Stimulated activated CD4-positive, alpha-beta T cell treated with anti-CD3 and anti-CD28 coated beads, Interleukin-12 subunit alpha, Interleukin-12 subunit beta, amount 100 ng/mL, for 48 hours (primary cell): ENCODE data around the gene PRKAG1.
"Not testable (repeated sequence)": the region's sequence is repeated elsewhere in the genome, so short reads cannot be mapped to it uniquely, and the experiment has no call there.

ENCODE experiments used
- DNase-seq, 3 donors: peaks; one replicate each; pipeline ENCODE4 v3.0.0-alpha.2; 2020; ENCODE audit warnings: low read depth in 2 of 3, low spot score in 1 of 3

PRKAG1 gene

DNA sequence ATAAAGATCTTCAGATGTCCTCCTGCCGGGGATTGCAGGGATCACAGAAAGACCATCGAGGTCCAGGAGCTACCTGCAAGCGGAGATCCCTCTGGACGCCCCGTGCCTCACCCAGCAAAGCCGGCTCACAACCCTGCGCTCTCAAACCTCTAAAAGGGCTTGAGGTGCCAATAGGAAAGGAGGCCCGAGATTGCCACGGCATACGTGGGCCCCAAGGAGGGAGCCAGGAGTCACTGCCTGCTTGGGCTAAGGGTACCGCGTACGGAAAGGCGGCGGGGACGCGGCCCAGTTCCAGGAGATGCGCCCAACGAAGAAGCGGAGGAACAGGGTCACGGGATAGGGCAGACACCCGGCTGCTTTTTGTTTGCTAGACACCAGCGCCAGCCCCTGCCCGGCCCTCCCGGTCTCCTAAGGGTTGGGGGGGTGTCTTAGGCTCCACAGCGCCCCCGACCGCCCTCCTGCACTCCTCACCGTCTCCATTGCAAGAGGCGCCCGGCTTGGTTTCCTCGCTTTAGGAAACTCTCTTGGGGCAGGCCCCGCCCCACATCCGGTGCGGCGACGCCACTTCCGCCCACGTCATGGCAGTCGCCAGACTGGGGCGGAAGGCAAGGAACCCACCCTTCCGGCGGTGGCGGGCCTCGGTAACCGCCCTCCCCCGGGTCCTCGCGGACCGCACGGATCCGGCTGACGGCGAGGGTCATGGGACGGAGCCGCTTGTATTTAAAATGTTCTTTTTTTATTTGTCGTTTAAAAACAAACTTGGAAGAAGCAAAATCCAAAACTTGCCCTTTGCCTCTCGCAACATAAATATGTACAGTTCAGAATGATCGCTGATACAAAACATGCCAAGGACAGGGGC lies at the start of gene PRKAG1:
Gene PRKAG1, minus strand, starts transcription at position 516 of the 859 bp plus-strand sequence. Its CDS starts 36 bp downstream, at position 480.
- DNase-seq: peak; percentile 88 to 90 (median 89)

DNA sequence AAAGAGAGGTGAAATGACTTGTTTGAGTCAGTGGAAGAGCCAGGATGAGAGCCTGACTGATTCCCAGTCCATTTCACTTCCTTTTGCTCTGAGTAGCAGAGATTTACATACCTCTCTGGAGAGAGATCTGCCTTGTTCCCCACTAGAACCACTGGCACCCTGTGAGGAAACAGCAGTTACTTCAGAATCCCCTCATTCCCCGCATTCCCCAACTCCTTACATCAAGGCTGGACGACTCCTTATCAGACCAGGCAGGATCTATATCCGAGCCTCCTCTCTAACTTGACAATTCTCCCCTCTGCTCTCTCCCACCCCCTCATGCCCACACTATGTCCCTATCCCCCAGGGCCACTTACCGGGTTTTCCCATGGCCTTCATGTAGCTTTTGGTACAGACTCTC lies 47.5 kb upstream of the PRKAG1 start:
- no peak for DNase-seq

DNA sequence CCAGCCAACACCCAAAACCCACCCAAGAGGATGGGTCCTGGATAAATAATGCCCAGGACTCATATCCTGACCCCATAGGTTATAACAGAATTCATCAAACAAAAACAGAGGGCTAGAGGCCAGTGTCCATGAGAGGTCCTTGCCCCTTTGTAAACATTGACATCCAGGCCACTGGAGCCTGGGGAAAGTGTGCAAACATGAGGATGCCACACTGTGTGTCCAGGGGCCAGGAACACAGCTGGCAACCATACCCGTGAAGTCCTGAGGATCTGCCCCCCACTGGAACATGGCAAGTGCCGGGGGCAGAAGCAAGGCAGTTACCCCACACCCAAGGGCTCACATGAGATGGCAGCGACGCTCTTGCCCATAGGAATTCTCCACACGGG lies 46.2 kb upstream of the PRKAG1 start:
- no peak for DNase-seq

DNA sequence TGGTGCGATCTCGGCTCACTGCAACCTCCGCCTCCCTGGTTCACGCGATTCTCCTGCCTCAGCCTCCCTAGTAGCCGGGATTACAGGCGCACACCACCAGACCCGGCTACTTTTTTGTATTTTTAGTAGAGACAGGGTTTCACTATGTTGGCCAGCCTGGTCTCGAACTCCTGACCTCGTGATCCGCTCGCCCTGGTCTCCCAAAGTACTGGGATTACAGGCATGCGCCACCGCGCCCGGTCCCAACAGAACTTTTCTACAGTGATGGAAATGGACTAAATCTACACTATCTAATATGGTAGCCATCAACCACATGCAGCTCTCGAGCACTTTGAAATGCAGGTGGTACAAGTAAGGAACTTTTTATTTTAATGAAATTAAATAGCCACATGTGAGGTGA lies 43.3 kb upstream of the PRKAG1 start:
- DNase-seq: not testable (repeated sequence)

DNA sequence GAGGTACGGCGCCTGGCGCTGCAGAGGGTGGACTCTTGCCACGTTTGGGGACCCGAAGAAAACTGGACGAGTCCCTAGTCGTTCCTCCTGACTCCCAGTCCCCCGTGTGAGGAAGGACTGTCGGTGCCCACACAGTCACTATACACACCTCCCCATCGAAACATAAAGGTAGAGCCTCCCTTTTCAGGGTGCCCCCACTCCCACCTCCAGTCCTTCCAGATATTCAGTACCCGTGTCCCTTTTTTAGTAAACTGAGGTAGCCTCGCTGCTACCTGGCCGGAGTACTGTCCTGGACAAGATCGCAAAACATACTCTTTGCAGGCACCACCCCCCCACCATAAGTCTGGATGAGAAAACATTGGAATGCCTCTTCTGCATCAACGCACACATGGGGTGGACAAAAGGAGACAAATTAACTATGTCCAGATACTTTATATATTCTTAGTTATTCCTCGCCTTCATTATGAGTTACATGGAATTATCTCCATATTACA lies 42.6 kb upstream of the PRKAG1 start:
- no peak for DNase-seq

DNA sequence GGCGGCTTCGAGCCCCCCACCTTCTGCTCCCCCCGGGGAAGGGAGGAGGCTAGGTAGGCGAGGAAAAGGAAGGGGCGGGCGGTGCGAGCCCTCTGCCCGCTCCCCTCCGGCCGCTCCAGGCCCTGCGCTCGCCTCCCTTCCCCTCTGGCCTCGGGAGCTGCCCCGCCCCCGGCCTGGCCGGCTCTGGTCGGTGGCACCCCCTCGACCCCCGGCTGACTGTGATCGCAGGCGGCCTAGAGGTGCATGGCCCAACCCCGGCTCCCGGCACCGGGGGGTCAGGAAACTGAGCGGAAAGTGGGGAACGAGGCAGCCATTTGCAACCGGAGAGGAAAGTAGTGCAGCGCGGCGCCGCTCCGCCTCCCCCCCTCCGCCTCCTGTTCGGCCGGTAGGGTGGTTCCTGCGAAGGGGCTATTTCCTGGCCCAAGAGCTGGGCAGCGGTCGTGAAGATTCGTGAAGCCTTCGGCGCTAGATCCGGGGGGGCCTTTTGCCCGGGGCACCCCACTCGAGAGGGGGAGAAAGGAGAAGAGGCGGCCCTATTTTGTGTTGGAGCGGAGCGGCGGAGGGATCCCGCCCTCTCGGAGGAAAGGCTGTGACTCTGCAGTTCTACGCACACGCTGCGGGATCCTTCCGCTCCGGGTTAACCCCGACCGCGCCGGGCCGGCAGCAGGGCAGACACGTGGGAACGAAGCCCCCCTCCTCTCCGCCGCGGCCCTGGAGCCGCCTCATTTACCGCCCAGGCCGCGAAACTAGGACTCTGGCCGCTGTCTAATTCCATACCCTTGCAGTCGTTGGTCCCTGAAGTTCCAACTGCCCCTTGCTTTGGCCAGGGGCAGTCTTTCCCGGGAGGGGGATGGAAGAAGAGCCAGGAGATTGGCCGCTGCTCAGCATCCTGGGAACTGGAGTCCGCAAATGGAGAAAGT lies 41.9 kb upstream of the PRKAG1 start, which contains the start of gene KMT2D:
Gene KMT2D, minus strand, starts transcription at position 558 of the 920 bp plus-strand sequence. CDS start 5,470 bp downstream, outside the sequence.
- DNase-seq: peak; percentile 76 to 89 (median 81)

DNA sequence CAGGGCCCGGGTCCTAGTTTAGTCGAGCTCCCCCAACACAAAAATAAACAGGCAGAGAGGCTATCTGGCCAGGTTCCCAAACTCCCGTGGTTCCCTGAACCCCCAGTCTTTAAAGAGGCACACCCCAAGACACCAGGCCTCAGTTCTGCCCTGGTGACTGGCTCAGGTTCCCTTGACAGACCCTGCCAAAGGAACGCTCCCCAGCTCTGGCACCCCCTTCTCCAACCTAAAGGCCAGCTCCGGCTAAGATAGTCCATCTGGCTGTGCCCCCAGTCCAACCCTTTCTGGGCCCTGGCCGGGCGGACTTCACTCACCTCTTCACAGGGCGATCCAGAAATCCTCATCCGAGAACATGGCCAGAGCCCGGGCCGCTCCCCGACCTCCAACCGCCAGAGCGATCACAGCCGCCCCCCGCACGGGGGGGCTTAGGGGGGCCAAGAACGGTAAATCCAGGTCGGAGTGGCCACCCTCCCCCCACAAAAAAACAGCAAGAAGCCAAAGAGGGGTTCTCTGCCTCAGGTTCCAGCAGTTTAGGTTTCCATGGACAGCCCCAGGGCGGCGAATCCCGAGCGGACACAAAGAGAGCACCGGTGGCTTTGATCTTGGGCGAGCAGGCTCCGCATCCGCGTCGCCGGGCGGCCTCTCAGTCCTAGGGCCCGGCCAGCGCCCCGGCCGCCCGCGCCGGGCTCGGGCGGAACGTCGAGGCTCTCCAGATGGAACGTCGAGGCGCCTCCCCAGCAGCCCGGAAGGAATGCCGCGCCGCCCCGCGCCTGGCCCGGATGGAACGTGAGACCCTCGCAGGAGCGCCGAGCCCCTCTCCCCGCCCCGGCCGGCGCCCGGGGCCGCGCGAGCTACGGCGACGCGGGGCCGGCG lies 41.0 kb upstream of the PRKAG1 start:
- DNase-seq: no peak

DNA sequence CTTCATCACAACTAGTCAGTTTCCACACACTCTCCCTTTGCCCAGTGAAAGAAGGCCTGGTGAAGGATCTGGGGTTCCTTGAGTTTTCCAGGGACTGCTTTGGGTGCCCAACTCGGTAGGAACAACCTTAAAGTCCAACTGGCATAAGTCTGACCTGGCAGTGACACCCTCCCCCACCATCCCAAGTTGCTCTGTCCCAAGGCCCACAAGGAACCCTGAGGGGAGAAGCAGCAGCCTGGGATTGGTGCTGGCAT lies 40.4 kb upstream of the PRKAG1 start:
- DNase-seq: no peak

DNA sequence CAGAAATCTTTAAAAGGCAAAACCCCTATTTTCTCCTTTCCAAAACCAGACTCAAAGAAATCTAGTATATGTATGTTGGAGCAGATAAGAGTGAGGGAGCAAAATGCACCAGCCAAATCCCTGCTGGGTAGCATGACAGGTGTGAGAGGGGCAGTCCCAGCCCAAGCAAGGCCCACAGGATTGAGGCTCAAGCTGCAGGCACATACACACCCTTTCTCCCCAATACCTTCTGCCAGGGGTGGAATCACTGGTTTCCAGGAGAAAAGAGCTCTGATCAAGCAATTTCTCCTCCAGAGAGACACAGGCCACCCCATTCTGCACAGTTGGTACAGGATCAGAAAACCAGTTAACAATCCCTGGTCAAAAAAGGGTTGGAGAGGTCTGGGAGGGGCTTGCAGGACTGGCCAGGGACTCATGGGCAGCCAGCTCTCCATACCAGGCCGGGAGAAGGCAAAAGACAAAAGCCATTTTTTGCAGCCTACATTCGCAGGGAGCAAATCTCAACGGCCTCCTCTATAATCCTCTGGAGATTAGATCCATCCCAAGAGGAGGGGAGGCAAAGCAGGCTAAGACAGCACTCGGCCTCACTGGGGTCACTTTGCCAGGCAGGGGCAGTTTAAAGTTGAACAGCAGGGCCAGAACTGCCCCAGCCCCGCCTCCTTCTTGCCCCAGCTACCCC lies 39.9 kb upstream of the PRKAG1 start:
- no peak for DNase-seq

DNA sequence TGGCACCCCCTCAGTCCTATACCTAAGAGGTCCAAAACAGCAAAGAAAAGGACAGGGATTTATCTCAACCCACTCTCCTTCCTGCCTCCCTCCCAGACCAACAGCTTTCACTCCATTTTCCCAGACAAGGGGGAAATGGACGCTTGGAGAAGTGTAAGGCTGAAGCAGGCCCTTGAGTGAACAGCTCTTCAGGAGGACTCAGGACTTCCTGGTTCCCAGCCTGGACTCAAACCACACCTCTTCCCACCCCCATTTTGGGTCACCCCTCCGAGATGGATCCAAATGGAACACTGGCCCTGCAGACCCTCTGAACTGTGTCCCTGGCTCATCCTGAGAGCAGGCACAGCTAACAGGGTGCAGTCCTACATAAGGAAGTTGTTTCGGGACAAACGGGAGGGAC lies 39.3 kb upstream of the PRKAG1 start:
- no peak for DNase-seq

DNA sequence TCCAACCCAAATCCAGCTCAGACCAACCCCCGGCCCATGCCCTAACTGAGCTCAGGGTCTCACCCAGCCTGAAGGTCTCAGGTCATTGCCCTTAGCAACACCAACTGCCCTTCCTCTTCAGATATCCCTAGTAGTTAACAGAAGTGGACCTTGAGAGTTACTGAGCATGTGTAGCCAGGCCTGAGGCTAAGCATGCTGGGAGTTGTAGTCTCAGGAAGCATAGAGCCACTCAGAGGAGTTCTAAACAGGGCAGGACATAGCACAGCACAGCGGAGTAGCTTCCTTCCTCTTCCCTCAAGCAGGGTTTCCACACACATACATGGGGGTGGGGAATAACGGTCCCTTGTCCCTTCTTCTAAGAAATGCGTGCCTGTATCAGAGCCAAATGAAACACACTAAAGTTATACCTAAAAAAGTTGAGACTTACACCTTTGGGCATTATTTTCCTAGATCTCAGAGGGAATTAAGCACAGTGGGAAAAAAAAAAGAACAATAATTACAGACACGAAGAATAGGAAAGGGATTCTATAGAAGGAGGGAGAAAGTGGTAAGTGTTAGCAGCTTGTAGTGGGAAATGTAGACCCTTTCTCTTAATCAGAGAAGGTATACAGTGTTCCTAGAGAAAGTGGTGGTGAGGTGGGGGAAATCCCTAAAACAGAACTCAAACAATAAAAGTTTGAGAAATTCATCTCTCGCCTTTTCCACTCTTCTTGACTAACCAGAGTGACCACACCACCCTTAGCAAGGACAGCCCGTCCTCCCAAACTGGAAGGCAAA lies 37.6 kb upstream of the PRKAG1 start:
- peak in 2 of 3 donors; percentile 31 to 40 for DNase-seq

DNA sequence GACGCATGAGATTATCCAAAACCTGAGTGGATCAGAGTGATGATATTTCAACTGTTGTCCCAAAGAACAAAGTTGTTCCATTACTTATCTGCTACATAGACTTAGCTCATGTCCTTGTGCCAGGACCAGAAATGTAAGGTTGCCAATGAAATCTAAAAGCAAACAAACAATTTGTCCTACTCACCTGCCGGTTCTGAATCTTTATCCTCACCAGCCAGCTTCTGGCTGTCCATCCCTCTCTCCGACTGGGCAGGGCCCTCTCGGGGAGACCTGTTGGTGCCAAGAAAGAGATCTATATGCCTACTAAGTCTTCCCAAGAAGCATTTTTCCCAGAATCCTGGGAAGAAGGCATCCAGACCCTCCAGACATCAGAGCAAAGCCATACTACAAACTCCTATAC lies 36.5 kb upstream of the PRKAG1 start:
- DNase-seq: no peak

DNA sequence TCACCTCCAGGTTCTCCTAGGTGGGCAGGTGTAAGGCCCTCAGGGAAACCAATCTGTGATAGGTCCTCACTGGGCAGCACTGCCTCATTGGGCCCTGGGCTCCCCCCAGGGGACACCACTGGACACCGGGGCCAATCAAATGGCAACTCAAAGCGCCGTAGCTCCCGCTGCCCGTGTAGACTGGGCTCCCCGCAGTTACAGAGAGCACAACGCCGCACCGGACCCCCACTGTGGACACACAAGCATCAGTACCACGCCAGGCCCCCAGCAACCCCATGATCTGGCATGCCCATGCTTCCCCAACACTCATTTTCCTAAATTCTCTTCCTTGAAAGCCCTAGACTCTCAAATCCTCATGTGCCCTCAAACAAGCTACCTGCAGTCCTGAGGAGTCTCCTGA lies 35.9 kb upstream of the PRKAG1 start:
- DNase-seq: no peak

DNA sequence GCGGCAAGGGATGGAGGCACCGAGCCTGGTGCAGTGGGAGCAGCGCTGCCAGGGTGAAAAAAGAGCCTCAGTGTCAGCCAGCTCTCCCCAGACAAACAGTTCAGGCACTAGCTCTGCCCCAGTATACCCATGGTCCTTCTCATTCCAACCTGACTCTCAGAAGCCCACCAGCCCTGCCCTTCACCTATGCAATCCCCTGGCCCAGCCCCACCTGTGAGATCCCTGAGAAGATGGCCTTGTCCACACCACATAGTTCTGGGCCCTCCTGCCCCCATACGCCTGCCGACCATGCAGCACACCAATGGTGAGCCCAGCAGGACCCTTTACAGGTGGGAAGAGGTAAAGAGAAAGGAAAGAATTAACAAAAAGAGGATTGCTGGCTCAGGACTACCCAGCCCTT lies 35.5 kb upstream of the PRKAG1 start:
- DNase-seq: no peak

DNA sequence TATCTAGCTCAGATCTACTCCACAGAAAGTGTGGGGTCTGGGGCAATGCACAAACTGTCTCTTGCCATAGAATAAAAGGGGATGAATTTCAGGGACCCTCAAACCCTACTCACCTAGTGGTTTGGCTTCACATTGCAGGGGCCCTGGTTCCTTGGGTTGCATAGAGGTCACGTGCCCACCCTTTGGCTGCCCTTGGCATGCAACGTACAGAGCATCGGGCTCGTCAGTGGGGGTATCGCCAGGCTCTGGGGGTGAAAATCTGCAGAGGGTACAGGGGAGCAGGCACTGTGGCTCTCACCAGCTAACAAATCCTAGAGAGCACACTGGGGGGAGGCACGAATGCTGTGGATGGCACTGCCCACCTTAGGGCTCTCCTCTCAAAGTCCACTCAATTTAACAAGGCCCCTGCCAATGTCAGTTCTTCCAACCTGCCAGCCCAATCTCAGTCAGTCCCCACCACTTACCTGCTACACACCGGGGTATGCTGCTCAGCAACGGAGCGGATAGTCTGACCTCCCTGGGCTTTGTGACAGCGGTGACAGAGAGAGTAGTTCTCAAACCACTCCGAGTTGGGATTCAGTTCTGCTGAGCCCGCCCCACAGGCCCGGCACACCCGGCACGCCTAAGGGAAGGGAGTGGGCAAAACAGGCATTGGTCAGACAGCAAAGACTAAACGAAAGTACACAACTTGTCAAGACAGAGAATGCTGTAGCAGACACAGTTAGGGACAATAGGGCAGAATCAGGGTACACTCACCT lies 34.1 kb upstream of the PRKAG1 start:
- DNase-seq: no peak

DNA sequence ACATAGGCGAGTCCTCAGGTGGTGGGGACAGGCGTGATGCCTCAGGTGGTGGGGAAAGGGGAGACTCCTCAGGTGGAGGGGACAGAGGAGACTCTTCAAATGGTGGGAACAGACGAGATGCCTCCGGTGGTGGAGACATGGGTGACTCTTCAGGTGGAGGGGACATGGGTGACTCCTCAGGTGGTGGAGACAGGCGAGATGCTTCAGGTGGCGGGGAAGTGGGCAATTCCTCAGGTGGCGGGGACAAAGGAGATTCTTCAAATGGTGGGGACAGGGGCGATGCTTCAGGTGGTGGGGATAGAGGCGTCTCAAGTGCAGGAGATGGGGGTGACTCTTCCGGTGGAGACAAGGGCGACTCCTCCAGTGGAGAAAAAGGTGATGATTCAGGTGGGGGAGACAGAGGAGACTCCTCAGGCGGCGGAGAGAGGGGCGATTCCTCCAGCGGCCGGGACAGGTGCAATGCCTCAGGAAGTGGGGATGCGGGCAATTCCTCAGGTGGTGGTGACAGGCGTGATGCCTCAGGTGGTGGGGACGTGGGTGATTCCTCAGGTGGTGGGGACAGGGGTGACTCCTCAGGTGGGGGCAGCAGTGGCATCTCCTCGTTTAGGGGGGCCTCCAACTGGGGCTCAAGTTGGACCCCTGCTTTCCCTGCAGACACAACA lies 33.3 kb upstream of the PRKAG1 start:
- DNase-seq: no peak

DNA sequence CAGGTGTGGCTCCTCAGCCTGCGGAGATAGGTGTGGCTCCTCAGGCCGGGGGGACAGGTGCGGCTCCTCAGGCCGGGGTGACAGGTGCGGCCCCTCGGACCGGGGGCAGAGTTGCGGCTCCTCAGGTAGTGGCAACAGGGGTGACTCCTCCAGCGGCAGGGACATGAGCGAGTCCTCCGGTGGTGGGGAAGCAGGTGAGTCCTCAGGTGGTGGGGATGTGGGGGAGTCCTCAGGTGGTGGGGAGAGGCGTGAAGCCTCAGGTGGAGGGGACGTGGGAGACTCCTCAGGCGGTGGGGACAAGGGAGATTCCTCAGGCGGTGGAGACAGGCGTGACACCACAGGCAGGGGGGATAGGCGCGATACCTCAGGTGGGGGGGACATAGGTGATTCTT lies 32.8 kb upstream of the PRKAG1 start:
- no peak for DNase-seq
